ENCODE results near the gene DUSP28. TPM values are rescaled to one million over a fixed set of nuclear protein-coding genes. Genes with fewer than 3 reads are reported as not detected.
A peak's percentile ranks its signal among the peaks of the same experiment; 100 is the strongest.

DUSP28 gene
- total RNA-seq, 1 experiment from 2014 or later: 4.9 TPM

- no peaks in the 10 kb centered on the region for H3K36me3 ChIP-seq (ENCODE audit: insufficient read depth, low read length, poor library complexity, severe bottlenecking)
- no peaks in the 10 kb centered on the region for H3K27me3 ChIP-seq (replicated peaks; ENCODE audit: insufficient read depth, low read depth, low read length, poor library complexity)
- ChIA-PET CTCF (interaction anchor here (0.6 kb wide), 1 partner anchor 1151 kb away, joined by 7 read pairs; no protein-coding TSS in a partner anchor), POLR2A (ENCODE audit: low non-redundant PET) (no interaction called here)
- H3K9me3 ChIP-seq (ENCODE audit: low read depth, low read length, poor library complexity, severe bottlenecking): no peaks in the 10 kb centered on the region
- TF ChIP-seq CTCF (conservative IDR thresholded peaks at IDR 0.05; ENCODE audit: low read depth, low read length): no peak
- no peak for TF ChIP-seq EZH2 (IDR thresholded peaks at IDR 0.05; ENCODE audit: borderline replicate concordance, low read depth, low read length, poor library complexity, severe bottlenecking)
- peak overlapping the region; percentile 73 for H3K27ac ChIP-seq (ENCODE audit: low read depth, low read length, poor library complexity, severe bottlenecking)
- BruUV-seq (replicated peaks): no TSS peak
- intact Hi-C loops (cut with micrococcal nuclease; ENCODE audit: unreplicated experiment): no loop called here
- peaks cover 21% of the 10 kb centered on the region for H3K4me1 ChIP-seq (ENCODE audit: insufficient read depth, low read length, poor library complexity, severe bottlenecking)
- H3K4me3 ChIP-seq (ENCODE audit: low read depth, low read length, poor library complexity, severe bottlenecking): peak overlapping the region; percentile 71
- DNase-seq (ENCODE audit: low spot score): peak; percentile 69
These were observed 8.7 kb downstream of the DUSP28 start for GRCh38 chr2:240568678-240569522.

GRCh38 chr2:240569523-240569997, 9.4 kb downstream of the DUSP28 start:
- no peaks in the 10 kb centered on the region for H3K36me3 ChIP-seq (ENCODE audit: insufficient read depth, low read length, poor library complexity, severe bottlenecking)
- CTCF ChIA-PET: interaction anchor here (0.6 kb wide), 1 partner anchor 1150 kb away, joined by 7 read pairs; no protein-coding TSS in a partner anchor
- peaks cover 21% of the 10 kb centered on the region for H3K4me1 ChIP-seq (ENCODE audit: insufficient read depth, low read length, poor library complexity, severe bottlenecking)
- H3K27ac ChIP-seq (ENCODE audit: low read depth, low read length, poor library complexity, severe bottlenecking): peak overlapping the region; percentile 73
- H3K9me3 ChIP-seq (ENCODE audit: low read depth, low read length, poor library complexity, severe bottlenecking): no peaks in the 10 kb centered on the region
- H3K27me3 ChIP-seq (replicated peaks; ENCODE audit: insufficient read depth, low read depth, low read length, poor library complexity): no peaks in the 10 kb centered on the region
- intact Hi-C loops (cut with micrococcal nuclease; ENCODE audit: unreplicated experiment): no loop called here
- H3K4me3 ChIP-seq (ENCODE audit: low read depth, low read length, poor library complexity, severe bottlenecking): peak overlapping the region; percentile 71
- no TSS peak for BruUV-seq (replicated peaks)
- no peak for DNase-seq (ENCODE audit: low spot score)
- no peak for TF ChIP-seq EZH2 (IDR thresholded peaks at IDR 0.05; ENCODE audit: borderline replicate concordance, low read depth, low read length, poor library complexity, severe bottlenecking)
- TF ChIP-seq CTCF (conservative IDR thresholded peaks at IDR 0.05; ENCODE audit: low read depth, low read length): no peak
- POLR2A ChIA-PET (ENCODE audit: low non-redundant PET): no interaction called here

- Histone ChIP-seq H3K36me3 (ENCODE audit: insufficient read depth, low read length, poor library complexity, severe bottlenecking) (no peaks in the 10 kb centered on the region), H3K4me1 (ENCODE audit: insufficient read depth, low read length, poor library complexity, severe bottlenecking) (peaks cover 21% of the 10 kb centered on the region), H3K27me3 (replicated peaks; ENCODE audit: insufficient read depth, low read depth, low read length, poor library complexity) (no peaks in the 10 kb centered on the region), H3K4me3 (ENCODE audit: low read depth, low read length, poor library complexity, severe bottlenecking) (no peak overlapping the region), H3K9me3 (ENCODE audit: low read depth, low read length, poor library complexity, severe bottlenecking) (no peaks in the 10 kb centered on the region), H3K27ac (ENCODE audit: low read depth, low read length, poor library complexity, severe bottlenecking) (no peak overlapping the region)
- ChIA-PET POLR2A (ENCODE audit: low non-redundant PET) (no interaction called here), CTCF (no interaction called here)
- DNase-seq (ENCODE audit: low spot score): no peak
- intact Hi-C loops (cut with micrococcal nuclease; ENCODE audit: unreplicated experiment): no loop called here
- TF ChIP-seq EZH2 (IDR thresholded peaks at IDR 0.05; ENCODE audit: borderline replicate concordance, low read depth, low read length, poor library complexity, severe bottlenecking) (no peak), CTCF (conservative IDR thresholded peaks at IDR 0.05; ENCODE audit: low read depth, low read length) (no peak)
- no TSS peak for BruUV-seq (replicated peaks)
These were observed 9.9 kb downstream of the DUSP28 start for GRCh38 chr2:240569998-240570530.

Data from A673 (cell line).